Motor neuron (in vitro differentiated cells): ENCODE measurements around the gene MEIG1. TPM values are rescaled to one million over a fixed set of nuclear protein-coding genes. Genes with fewer than 3 reads are reported as not detected.

Experiments
- total RNA-seq, 8 experiments: library from RNA; unstranded; fragments of 300-600 nt; gene quantifications; 2 replicates each; pipeline versions ENCODE4 v1.2.3 to v1.2.4, GENCODE V29; 2022

The MEIG1 gene
- total RNA-seq, 8 experiments from 2014 or later, result 1.3 to 3.3 (median 2.1) TPM; not detected in 2

Other genes with a start within 250 kb of the MEIG1 start
- gene FAM107B, start 184.5 kb upstream of the MEIG1 start, total RNA-seq, result 10 to 100 TPM in 7 of 8 experiments, 1 to 10 TPM in 1; 2.0 to 60.4 (median 25.4) TPM
- 1 to 10 TPM in 5 of 8 experiments, under 1 TPM in 3; 0.81 to 3.6 (median 1.1) TPM for gene CDNF, start 121.4 kb upstream of the MEIG1 start, total RNA-seq
- gene HSPA14, start 121.1 kb upstream of the MEIG1 start, total RNA-seq, result 10 to 100 TPM in 6 of 8 experiments, 1 to 10 TPM in 2; 9.3 to 28.7 (median 14.5) TPM
- 10 to 100 TPM; 17.4 to 26.4 (median 19.4) TPM for gene MSANTD7, start 121.1 kb upstream of the MEIG1 start, total RNA-seq
- gene SUV39H2, start 80.5 kb upstream of the MEIG1 start, total RNA-seq, result 10 to 100 TPM in 7 of 8 experiments, 1 to 10 TPM in 1; 6.5 to 37.4 (median 18.6) TPM
- 10 to 100 TPM in 4 of 8 experiments, 1 to 10 TPM in 4; 7.3 to 20.8 (median 11.2) TPM for gene DCLRE1C, start 5.3 kb upstream of the MEIG1 start, total RNA-seq
- gene OLAH, start 84.6 kb downstream of the MEIG1 start, total RNA-seq, result 1 to 10 TPM in 1 of 8 experiments, under 1 TPM in 2, not detected in 5; 0.24 to 1.2 (median 0.63) TPM
- 10 to 100 TPM in 2 of 8 experiments, 1 to 10 TPM in 6; 1.6 to 20.6 (median 2.1) TPM for gene ACBD7, start 129.4 kb downstream of the MEIG1 start, total RNA-seq
- 10 to 100 TPM; 14.0 to 27.4 (median 21.7) TPM for gene RPP38, start 138.0 kb downstream of the MEIG1 start, total RNA-seq
- 10 to 100 TPM; 11.5 to 23.0 (median 14.3) TPM for gene NMT2, start 209.3 kb downstream of the MEIG1 start, total RNA-seq